ENCODE data around the gene POU3F4. TPM values are rescaled to one million over a fixed set of nuclear protein-coding genes. Genes with fewer than 3 reads are reported as not detected.

POU3F4 gene
- total RNA-seq, 1 donor from 2014 or later, result 1.3 TPM

DNA sequence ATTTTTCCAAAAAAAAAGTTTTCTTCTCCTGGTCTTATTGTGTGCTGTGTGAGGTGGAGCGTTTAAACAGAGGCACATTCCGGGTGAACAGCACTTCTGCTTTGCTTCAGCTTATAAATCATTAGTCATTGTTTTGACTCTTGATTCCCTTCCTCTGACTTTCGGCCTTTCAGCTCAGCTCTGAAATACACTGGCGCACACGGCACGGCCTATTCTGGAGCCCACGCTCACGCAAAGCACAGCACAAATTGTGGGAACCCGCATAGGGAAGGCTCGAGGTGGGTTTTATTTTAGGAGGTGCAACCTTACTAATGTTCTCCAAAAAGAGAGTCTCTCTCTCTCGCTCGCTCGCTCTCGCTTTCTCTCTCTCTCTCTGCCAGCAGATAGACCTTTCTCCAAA is 4.0 kb downstream of the POU3F4 start:
- DNase-seq (ENCODE audit: extremely low spot score, unreplicated experiment), result no peak
- TF ChIP-seq, protein P1, sequence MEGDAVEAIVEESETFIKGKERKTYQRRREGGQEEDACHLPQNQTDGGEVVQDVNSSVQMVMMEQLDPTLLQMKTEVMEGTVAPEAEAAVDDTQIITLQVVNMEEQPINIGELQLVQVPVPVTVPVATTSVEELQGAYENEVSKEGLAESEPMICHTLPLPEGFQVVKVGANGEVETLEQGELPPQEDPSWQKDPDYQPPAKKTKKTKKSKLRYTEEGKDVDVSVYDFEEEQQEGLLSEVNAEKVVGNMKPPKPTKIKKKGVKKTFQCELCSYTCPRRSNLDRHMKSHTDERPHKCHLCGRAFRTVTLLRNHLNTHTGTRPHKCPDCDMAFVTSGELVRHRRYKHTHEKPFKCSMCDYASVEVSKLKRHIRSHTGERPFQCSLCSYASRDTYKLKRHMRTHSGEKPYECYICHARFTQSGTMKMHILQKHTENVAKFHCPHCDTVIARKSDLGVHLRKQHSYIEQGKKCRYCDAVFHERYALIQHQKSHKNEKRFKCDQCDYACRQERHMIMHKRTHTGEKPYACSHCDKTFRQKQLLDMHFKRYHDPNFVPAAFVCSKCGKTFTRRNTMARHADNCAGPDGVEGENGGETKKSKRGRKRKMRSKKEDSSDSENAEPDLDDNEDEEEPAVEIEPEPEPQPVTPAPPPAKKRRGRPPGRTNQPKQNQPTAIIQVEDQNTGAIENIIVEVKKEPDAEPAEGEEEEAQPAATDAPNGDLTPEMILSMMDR (conservative IDR thresholded peaks at IDR 0.05), result no peak
- no peak overlapping the region for H3K4me3 Mint-ChIP-seq
- H3K27ac Mint-ChIP-seq, result no peak overlapping the region
- peaks cover 70% of the 10 kb centered on the region for H3K27me3 Mint-ChIP-seq
- no peaks in the 10 kb centered on the region for H3K9me3 Mint-ChIP-seq
- H3K36me3 Mint-ChIP-seq, result no peaks in the 10 kb centered on the region
- H3K4me1 Mint-ChIP-seq (ENCODE audit: unreplicated experiment), result no peaks in the 10 kb centered on the region

DNA sequence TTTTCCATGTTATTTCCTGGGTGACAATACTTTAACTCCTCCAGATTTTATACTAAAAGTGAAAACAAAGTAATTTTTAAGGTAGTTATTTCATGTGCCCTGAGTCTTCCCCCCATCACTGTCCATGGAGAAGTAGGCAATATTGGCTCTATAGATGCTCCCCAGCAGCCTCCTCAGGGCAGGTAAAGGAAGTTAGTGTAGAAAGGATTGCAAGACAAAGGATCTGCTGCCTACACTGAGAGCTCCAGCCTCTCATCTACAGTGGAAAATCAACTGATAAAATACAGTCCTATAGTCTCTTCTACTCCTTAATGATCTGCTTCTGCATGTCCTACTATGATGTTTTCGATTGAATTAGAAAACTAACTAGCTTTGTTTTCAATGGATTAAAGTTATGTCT is 8.5 kb downstream of the POU3F4 start:
- TF ChIP-seq, protein P1 (conservative IDR thresholded peaks at IDR 0.05), result no peak
- no peak for DNase-seq (ENCODE audit: extremely low spot score, unreplicated experiment)
- Mint-ChIP-seq H3K27ac (no peak overlapping the region), H3K9me3 (no peaks in the 10 kb centered on the region), H3K36me3 (no peaks in the 10 kb centered on the region), H3K27me3 (peaks cover 26% of the 10 kb centered on the region), H3K4me1 (ENCODE audit: unreplicated experiment) (no peaks in the 10 kb centered on the region), H3K4me3 (no peak overlapping the region)

DNA sequence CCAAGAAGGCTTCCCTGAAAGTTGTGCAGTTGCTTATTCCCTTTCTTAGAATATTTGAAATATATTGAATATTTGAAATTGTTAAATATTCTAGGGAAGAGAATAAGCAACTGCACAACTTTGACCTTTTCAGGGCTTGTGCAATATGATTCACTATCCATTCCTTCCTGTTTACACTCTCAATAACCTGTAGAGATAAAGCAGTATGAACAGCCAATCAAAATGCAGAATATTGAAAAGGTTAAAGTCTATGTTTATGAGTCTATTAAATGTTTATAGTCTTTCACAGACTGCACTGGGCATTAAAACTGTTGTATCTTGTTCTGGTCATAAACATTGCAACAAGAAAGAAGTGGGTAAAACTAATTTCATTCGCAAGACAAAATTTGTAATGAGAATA is 13.8 kb downstream of the POU3F4 start:
- H3K36me3 Mint-ChIP-seq, result no peaks in the 10 kb centered on the region
- no peaks in the 10 kb centered on the region for H3K4me1 Mint-ChIP-seq (ENCODE audit: unreplicated experiment)
- H3K9me3 Mint-ChIP-seq, result no peaks in the 10 kb centered on the region
- H3K27me3 Mint-ChIP-seq, result no peaks in the 10 kb centered on the region
- no peak overlapping the region for H3K4me3 Mint-ChIP-seq
- no peak for DNase-seq (ENCODE audit: extremely low spot score, unreplicated experiment)
- H3K27ac Mint-ChIP-seq, result no peak overlapping the region
- TF ChIP-seq, protein P1 (conservative IDR thresholded peaks at IDR 0.05), result no peak

DNA sequence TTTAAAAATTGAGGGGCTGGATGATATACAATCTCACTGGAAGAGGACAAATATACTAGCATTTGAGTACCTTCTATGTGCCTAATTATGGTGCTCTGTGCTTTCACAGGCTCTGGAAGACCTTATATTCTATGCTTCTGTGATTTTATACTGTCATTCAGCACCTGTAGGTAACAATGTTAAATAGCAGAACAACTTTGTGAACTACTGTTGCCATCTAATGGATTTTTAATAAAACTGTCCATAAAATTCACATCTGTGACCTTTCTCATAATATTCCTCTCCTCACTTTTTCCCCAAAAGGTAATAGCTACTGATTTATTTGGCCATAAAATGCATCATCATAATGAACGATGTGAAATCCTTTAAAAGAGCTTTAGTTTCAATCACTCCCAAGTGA is 21.9 kb downstream of the POU3F4 start:
- no peaks in the 10 kb centered on the region for H3K36me3 Mint-ChIP-seq
- no peak overlapping the region for H3K4me3 Mint-ChIP-seq
- no peak for DNase-seq (ENCODE audit: extremely low spot score, unreplicated experiment)
- H3K4me1 Mint-ChIP-seq (ENCODE audit: unreplicated experiment), result no peaks in the 10 kb centered on the region
- H3K27me3 Mint-ChIP-seq, result no peaks in the 10 kb centered on the region
- no peaks in the 10 kb centered on the region for H3K9me3 Mint-ChIP-seq
- TF ChIP-seq, protein P1 (conservative IDR thresholded peaks at IDR 0.05), result no peak
- H3K27ac Mint-ChIP-seq, result no peak overlapping the region

DNA sequence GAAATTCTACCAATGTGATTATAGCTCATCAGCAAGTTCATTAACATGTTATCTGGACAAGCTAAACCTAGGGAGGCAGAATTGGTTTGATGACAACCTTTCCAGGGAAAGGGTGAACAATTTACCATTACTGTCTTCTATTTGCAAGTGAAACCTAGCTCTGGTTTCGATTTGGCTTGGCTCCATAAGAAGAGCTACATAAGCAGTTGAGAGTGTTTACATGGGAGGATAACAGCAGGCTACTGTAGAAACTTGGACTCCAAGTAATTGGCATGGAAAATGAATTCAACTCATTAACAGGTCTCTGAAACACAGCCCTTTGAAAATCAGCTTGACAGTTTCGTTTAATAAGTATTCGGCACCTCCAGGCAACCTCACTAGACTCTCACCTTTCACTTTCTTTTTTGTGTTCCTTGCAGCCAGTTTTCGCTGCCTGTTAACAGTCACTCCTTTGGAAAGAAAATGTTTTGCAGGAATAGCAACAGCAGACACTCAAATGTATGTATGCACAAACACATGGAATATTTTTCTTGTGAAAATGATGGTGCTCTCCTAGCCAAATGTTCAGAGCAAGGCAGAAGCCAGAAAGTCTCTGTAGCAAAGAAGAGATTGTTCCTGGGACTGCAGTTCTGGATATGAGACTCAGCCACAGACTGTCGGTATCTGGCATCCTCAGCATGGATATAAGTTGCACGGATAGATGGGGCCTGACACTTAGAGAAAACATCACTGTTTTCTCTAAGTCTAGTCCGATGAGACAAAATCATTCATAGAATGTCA is 27.5 kb downstream of the POU3F4 start:
- TF ChIP-seq, protein P1 (conservative IDR thresholded peaks at IDR 0.05), result no peak
- H3K27me3 Mint-ChIP-seq, result no peaks in the 10 kb centered on the region
- no peak for DNase-seq (ENCODE audit: extremely low spot score, unreplicated experiment)
- H3K36me3 Mint-ChIP-seq, result no peaks in the 10 kb centered on the region
- H3K4me1 Mint-ChIP-seq (ENCODE audit: unreplicated experiment), result no peaks in the 10 kb centered on the region
- H3K27ac Mint-ChIP-seq, result no peak overlapping the region
- H3K9me3 Mint-ChIP-seq, result no peaks in the 10 kb centered on the region
- H3K4me3 Mint-ChIP-seq, result no peak overlapping the region

Data from type B pancreatic cell (in vitro differentiated cells).